Glutamatergic neuron (in vitro differentiated cells): Measurements from ENCODE around the gene METAP1D. TPM values are rescaled to one million over a fixed set of nuclear protein-coding genes. Genes with fewer than 3 reads are reported as not detected.
"Not testable (repeated sequence)": the region's sequence is repeated elsewhere in the genome, so short reads cannot be mapped to it uniquely, and the experiment has no call there.

Experiments
- DNase-seq: peaks from one replicate; pipeline ENCODE4 v3.0.0; 2022
- H3K27ac Mint-ChIP-seq: one replicate; pipeline ENCODE4 v1.8.0; 2020; ENCODE audit warnings: mild to moderate bottlenecking, mixed read lengths, inconsistent platforms; ENCODE audit not compliant: unreplicated experiment
- H3K27me3 Mint-ChIP-seq: one replicate; pipeline ENCODE4 v1.8.0; 2020; ENCODE audit warnings: mild to moderate bottlenecking, moderate library complexity, mixed read lengths, inconsistent platforms; ENCODE audit not compliant: unreplicated experiment
- H3K36me3 Mint-ChIP-seq: one replicate; pipeline ENCODE4 v1.8.0; 2020; ENCODE audit warnings: mild to moderate bottlenecking, mixed read lengths, inconsistent platforms; ENCODE audit not compliant: unreplicated experiment
- H3K4me1 Mint-ChIP-seq: one replicate; pipeline ENCODE4 v1.8.0; 2020; ENCODE audit warnings: mild to moderate bottlenecking, low read depth, mixed read lengths, inconsistent platforms; ENCODE audit not compliant: unreplicated experiment
- H3K4me3 Mint-ChIP-seq: one replicate; pipeline ENCODE4 v1.8.0; 2020; ENCODE audit warnings: mild to moderate bottlenecking, mixed read lengths, inconsistent platforms; ENCODE audit not compliant: unreplicated experiment
- H3K9me3 Mint-ChIP-seq: one replicate; pipeline ENCODE4 v1.8.0; 2020; ENCODE audit warnings: mild to moderate bottlenecking, moderate library complexity, mixed read lengths, inconsistent platforms; ENCODE audit not compliant: unreplicated experiment
- total RNA-seq: library from RNA; stranded (reverse); fragmentation: NEBNext Ultra II Directional; extraction: Animal tissue kit (Norgen Biotek cat#: 25700); gene quantifications from one replicate; pipeline ENCODE4 v1.2.1, GENCODE V29; 2021; ENCODE audit not compliant: unreplicated experiment
- TF ChIP-seq, protein P1 (sequence below): fragments of 200-600 bp; sonication (generic); IDR thresholded peaks from one replicate; pipeline ENCODE4 v1.5.0; 2021; ENCODE audit not compliant: partially characterized antibody, unreplicated experiment

METAP1D gene
- total RNA-seq, 1 donor from 2014 or later, result 5.1 TPM

GRCh38 chr2:172050479-172051125, 50.8 kb downstream of the METAP1D start:
- no peaks in the 10 kb centered on the region for H3K9me3 Mint-ChIP-seq
- H3K36me3 Mint-ChIP-seq, result no peaks in the 10 kb centered on the region
- TF ChIP-seq, protein P1, sequence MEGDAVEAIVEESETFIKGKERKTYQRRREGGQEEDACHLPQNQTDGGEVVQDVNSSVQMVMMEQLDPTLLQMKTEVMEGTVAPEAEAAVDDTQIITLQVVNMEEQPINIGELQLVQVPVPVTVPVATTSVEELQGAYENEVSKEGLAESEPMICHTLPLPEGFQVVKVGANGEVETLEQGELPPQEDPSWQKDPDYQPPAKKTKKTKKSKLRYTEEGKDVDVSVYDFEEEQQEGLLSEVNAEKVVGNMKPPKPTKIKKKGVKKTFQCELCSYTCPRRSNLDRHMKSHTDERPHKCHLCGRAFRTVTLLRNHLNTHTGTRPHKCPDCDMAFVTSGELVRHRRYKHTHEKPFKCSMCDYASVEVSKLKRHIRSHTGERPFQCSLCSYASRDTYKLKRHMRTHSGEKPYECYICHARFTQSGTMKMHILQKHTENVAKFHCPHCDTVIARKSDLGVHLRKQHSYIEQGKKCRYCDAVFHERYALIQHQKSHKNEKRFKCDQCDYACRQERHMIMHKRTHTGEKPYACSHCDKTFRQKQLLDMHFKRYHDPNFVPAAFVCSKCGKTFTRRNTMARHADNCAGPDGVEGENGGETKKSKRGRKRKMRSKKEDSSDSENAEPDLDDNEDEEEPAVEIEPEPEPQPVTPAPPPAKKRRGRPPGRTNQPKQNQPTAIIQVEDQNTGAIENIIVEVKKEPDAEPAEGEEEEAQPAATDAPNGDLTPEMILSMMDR, result no peak
- H3K27ac Mint-ChIP-seq, result no peak overlapping the region
- H3K27me3 Mint-ChIP-seq, result no peaks in the 10 kb centered on the region
- H3K4me3 Mint-ChIP-seq, result no peak overlapping the region
- H3K4me1 Mint-ChIP-seq, result peaks cover 4% of the 10 kb centered on the region
- DNase-seq, result no peak

- H3K4me3 Mint-ChIP-seq, result no peak overlapping the region
- TF ChIP-seq, protein P1, result no peak
- H3K36me3 Mint-ChIP-seq, result no peaks in the 10 kb centered on the region
- no peaks in the 10 kb centered on the region for H3K9me3 Mint-ChIP-seq
- peaks cover 4% of the 10 kb centered on the region for H3K4me1 Mint-ChIP-seq
- no peaks in the 10 kb centered on the region for H3K27me3 Mint-ChIP-seq
- DNase-seq, result no peak
- no peak overlapping the region for H3K27ac Mint-ChIP-seq
Observed at GRCh38 chr2:172052000-172052983, 52.5 kb downstream of the METAP1D start.

GRCh38 chr2:172053486-172053885, 53.7 kb downstream of the METAP1D start:
- TF ChIP-seq, protein P1, result no peak
- H3K9me3 Mint-ChIP-seq, result no peaks in the 10 kb centered on the region
- H3K4me1 Mint-ChIP-seq, result peaks cover 4% of the 10 kb centered on the region
- H3K36me3 Mint-ChIP-seq, result no peaks in the 10 kb centered on the region
- no peak overlapping the region for H3K27ac Mint-ChIP-seq
- no peak overlapping the region for H3K4me3 Mint-ChIP-seq
- no peaks in the 10 kb centered on the region for H3K27me3 Mint-ChIP-seq
- DNase-seq, result no peak

DNA sequence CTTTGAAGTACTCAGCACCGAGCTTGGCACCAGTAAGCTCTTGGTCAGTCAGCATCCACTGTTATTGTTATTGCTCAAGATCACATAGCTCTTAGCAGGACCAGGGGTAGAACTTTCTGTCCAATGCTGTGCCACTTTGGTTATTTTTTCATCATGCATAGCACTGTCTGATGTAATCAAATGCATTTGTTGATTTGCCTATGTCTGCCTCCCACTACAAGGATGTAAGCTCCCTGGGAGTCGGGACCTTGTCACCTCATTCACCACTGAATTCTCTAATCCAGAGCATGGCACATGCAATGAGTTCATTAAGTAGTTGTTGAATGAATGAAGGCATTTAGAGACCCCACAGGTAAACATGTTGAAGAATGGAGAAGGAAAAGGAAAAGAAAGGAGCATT, 56.5 kb downstream of the METAP1D start:
- no peak overlapping the region for H3K27ac Mint-ChIP-seq
- no peak for DNase-seq
- H3K4me3 Mint-ChIP-seq, result no peak overlapping the region
- no peaks in the 10 kb centered on the region for H3K27me3 Mint-ChIP-seq
- no peaks in the 10 kb centered on the region for H3K9me3 Mint-ChIP-seq
- TF ChIP-seq, protein P1, result no peak
- H3K4me1 Mint-ChIP-seq, result peaks cover 4% of the 10 kb centered on the region
- H3K36me3 Mint-ChIP-seq, result no peaks in the 10 kb centered on the region

- H3K4me1 Mint-ChIP-seq, result peaks cover 3% of the 10 kb centered on the region
- H3K27me3 Mint-ChIP-seq, result no peaks in the 10 kb centered on the region
- H3K4me3 Mint-ChIP-seq, result no peak overlapping the region
- TF ChIP-seq, protein P1, result no peak
- DNase-seq, result no peak
- H3K27ac Mint-ChIP-seq, result no peak overlapping the region
- H3K9me3 Mint-ChIP-seq, result no peaks in the 10 kb centered on the region
- no peaks in the 10 kb centered on the region for H3K36me3 Mint-ChIP-seq
Observed at GRCh38 chr2:172058660-172059059, 58.9 kb downstream of the METAP1D start.

GRCh38 chr2:172060118-172060517, 60.4 kb downstream of the METAP1D start:
- H3K4me1 Mint-ChIP-seq, H3K9me3 Mint-ChIP-seq, H3K4me3 Mint-ChIP-seq, DNase-seq, H3K27me3 Mint-ChIP-seq, H3K36me3 Mint-ChIP-seq, H3K27ac Mint-ChIP-seq: not testable (repeated sequence)
